GM12878 (cell line): ENCODE data around the gene MRPS16. TPM values are rescaled to one million over a fixed set of nuclear protein-coding genes. Genes with fewer than 3 reads are reported as not detected.

Experiments used
- KLF5 ChIP-seq: fragments of 450-650 bp; IDR thresholded peaks from 2 replicates; pipeline ENCODE4 v1.6.1; 2014; ENCODE audit warnings: mild to moderate bottlenecking; ENCODE audit not compliant: partially characterized antibody
- TAF1 ChIP-seq: IDR thresholded peaks from 2 replicates; pipeline ENCODE4 v1.6.1; 2011; ENCODE audit warnings: mild to moderate bottlenecking, low read depth, low read length, borderline replicate concordance
- polyA plus RNA-seq, 11 experiments: library from polyadenylated mRNA; depleted of rRNA in 4 of 11; unstranded in 6 of 11; stranded (reverse) in 5 of 11; fragments of >200 nt; fragmentation: Nextera tagmentation in 4 of 11; fragmentation: Illumina TruSeq in 1 of 11; extraction: Ambion mirVana in 4 of 11; extraction: Trizol in 1 of 11; gene quantifications; 1 replicate in 1 of 11; 2 replicates in 10 of 11; pipeline versions ENCODE4 v1.2.1 to v1.2.3, GENCODE V29; 2011 to 2016; ENCODE audit warnings: inconsistent platforms in 2 of 11, missing spikeins in 2 of 11, low read depth in 1 of 11
- small RNA-seq: library from RNA; depleted of rRNA; stranded (forward); fragments of <200 nt; gene quantifications from one replicate; pipeline ENCODE3, GENCODE V24; 2014
- total RNA-seq, 4 experiments: library from RNA; depleted of rRNA in 3 of 4; stranded (reverse); fragments of >200 nt in 3 of 4; fragmentation: Illumina TruSeq in 1 of 4; extraction: Trizol in 1 of 4; gene quantifications; 2 replicates each; pipeline versions ENCODE4 v1.2.1 to v1.2.3, GENCODE V29; 2013 to 2021

MRPS16 gene
- total and polyA plus RNA-seq, 10 of the 15 experiments (the other 5 are each of a cell fraction or from before 2014, with no cell fraction given): 43.4 to 285 (median 103) TPM

DNA sequence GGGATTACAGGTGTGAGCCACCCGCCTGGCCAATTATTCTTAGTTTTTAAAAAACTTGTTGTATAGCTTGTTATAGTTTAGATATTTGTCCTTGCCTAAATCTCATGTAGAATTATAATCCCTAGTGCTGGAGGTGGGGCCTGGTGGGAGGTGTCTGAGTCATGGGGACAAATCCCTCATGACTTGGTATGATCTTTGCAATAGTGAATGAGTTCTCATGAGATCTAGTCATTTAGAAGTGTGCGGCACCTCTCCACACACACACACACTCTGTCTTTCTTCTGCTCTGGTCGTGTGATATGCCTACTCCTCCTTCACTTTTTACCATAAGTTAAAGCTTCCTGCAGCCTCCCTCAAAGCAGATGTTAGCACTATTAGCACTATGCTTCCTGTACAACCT is 47.4 kb downstream of the MRPS16 start (continued):
- TF ChIP-seq TAF1 (no peak), KLF5 (no peak)

Small RNA genes within 50 kb of the gene (small RNA-seq; reads per million reads assigned to genes)
- not detected for gene RNU6-833P

Other genes with a start within 250 kb of the MRPS16 start
Only the 7 nearest of the 9 such genes appear.
- 24.9 and 35.0 TPM in 2 replicates for gene P4HA1, start 155.8 kb downstream of the MRPS16 start, total RNA-seq (2014; rRNA removed)
- gene P4HA1, start 155.8 kb downstream of the MRPS16 start, total RNA-seq (2014; rRNA removed; fragmentation: Illumina TruSeq; extraction: Trizol): 37.0 and 37.7 TPM in 2 replicates
- 22.4 and 26.5 TPM in 2 replicates for gene P4HA1, start 155.8 kb downstream of the MRPS16 start, total RNA-seq (2021)
- gene P4HA1, start 155.8 kb downstream of the MRPS16 start, polyA plus RNA-seq (2011; rRNA removed): 160 and 283 TPM in 2 replicates
- 23.3 and 28.2 TPM in 2 replicates for gene P4HA1, start 155.8 kb downstream of the MRPS16 start, polyA plus RNA-seq (2014; fragmentation: Illumina TruSeq; extraction: Trizol)
- 10 to 100 TPM; 15.0 to 17.6 TPM for gene P4HA1, start 155.8 kb downstream of the MRPS16 start, polyA plus RNA-seq (2014; fragmentation: Nextera tagmentation; extraction: Ambion mirVana)
- gene P4HA1, start 155.8 kb downstream of the MRPS16 start, polyA plus RNA-seq (2014; rRNA removed): 13.5 and 16.0 TPM in 2 replicates
- 10 to 100 TPM; 31.4 to 37.4 TPM for gene P4HA1, start 155.8 kb downstream of the MRPS16 start, polyA plus RNA-seq (2016; fragmentation: Nextera tagmentation; extraction: Ambion mirVana)
- gene NUDT13, start 142.2 kb downstream of the MRPS16 start, total RNA-seq (2014; rRNA removed): 1.0 and 1.5 TPM in 2 replicates
- gene NUDT13, start 142.2 kb downstream of the MRPS16 start, total RNA-seq (2014; rRNA removed; fragmentation: Illumina TruSeq; extraction: Trizol): 1.4 and 1.9 TPM in 2 replicates
- 0.72 and 0.88 TPM in 2 replicates for gene NUDT13, start 142.2 kb downstream of the MRPS16 start, total RNA-seq (2021)
- 6.1 and 7.3 TPM in 2 replicates for gene NUDT13, start 142.2 kb downstream of the MRPS16 start, polyA plus RNA-seq (2011; rRNA removed)
- gene NUDT13, start 142.2 kb downstream of the MRPS16 start, polyA plus RNA-seq (2014; fragmentation: Illumina TruSeq; extraction: Trizol): 2.1 and 2.6 TPM in 2 replicates
- gene NUDT13, start 142.2 kb downstream of the MRPS16 start, polyA plus RNA-seq (2014; fragmentation: Nextera tagmentation; extraction: Ambion mirVana): 1 to 10 TPM; 1.5 to 2.6 TPM
- 1.4 and 2.6 TPM in 2 replicates for gene NUDT13, start 142.2 kb downstream of the MRPS16 start, polyA plus RNA-seq (2014; rRNA removed)
- gene NUDT13, start 142.2 kb downstream of the MRPS16 start, polyA plus RNA-seq (2016; fragmentation: Nextera tagmentation; extraction: Ambion mirVana): 1 to 10 TPM; 1.1 to 1.9 TPM
- 45.7 and 51.4 TPM in 2 replicates for gene ECD, start 84.6 kb downstream of the MRPS16 start, total RNA-seq (2014; rRNA removed)
- gene ECD, start 84.6 kb downstream of the MRPS16 start, total RNA-seq (2014; rRNA removed; fragmentation: Illumina TruSeq; extraction: Trizol): 40.4 and 42.3 TPM in 2 replicates
- gene ECD, start 84.6 kb downstream of the MRPS16 start, total RNA-seq (2021): 32.1 and 34.6 TPM in 2 replicates
- gene ECD, start 84.6 kb downstream of the MRPS16 start, polyA plus RNA-seq (2011; rRNA removed): 53.5 and 66.1 TPM in 2 replicates
- 45.8 and 57.8 TPM in 2 replicates for gene ECD, start 84.6 kb downstream of the MRPS16 start, polyA plus RNA-seq (2014; fragmentation: Illumina TruSeq; extraction: Trizol)
- 10 to 100 TPM; 27.3 to 29.9 TPM for gene ECD, start 84.6 kb downstream of the MRPS16 start, polyA plus RNA-seq (2014; fragmentation: Nextera tagmentation; extraction: Ambion mirVana)
- gene ECD, start 84.6 kb downstream of the MRPS16 start, polyA plus RNA-seq (2014; rRNA removed): 33.0 and 33.8 TPM in 2 replicates
- gene ECD, start 84.6 kb downstream of the MRPS16 start, polyA plus RNA-seq (2016; fragmentation: Nextera tagmentation; extraction: Ambion mirVana): 10 to 100 TPM; 59.0 to 61.6 TPM
- gene FAM149B1, start 84.5 kb downstream of the MRPS16 start, total RNA-seq (2014; rRNA removed): 9.7 and 10.7 TPM in 2 replicates
- gene FAM149B1, start 84.5 kb downstream of the MRPS16 start, total RNA-seq (2014; rRNA removed; fragmentation: Illumina TruSeq; extraction: Trizol): 10.7 and 12.0 TPM in 2 replicates
- gene FAM149B1, start 84.5 kb downstream of the MRPS16 start, total RNA-seq (2021): 8.3 and 9.9 TPM in 2 replicates
- 20.9 and 27.8 TPM in 2 replicates for gene FAM149B1, start 84.5 kb downstream of the MRPS16 start, polyA plus RNA-seq (2011; rRNA removed)
- gene FAM149B1, start 84.5 kb downstream of the MRPS16 start, polyA plus RNA-seq (2014; fragmentation: Illumina TruSeq; extraction: Trizol): 13.4 and 19.6 TPM in 2 replicates
- 10 to 100 TPM in 1 of 2 experiments, 1 to 10 TPM in 1; 6.6 to 11.6 TPM for gene FAM149B1, start 84.5 kb downstream of the MRPS16 start, polyA plus RNA-seq (2014; fragmentation: Nextera tagmentation; extraction: Ambion mirVana)
- 9.3 and 9.6 TPM in 2 replicates for gene FAM149B1, start 84.5 kb downstream of the MRPS16 start, polyA plus RNA-seq (2014; rRNA removed)
- gene FAM149B1, start 84.5 kb downstream of the MRPS16 start, polyA plus RNA-seq (2016; fragmentation: Nextera tagmentation; extraction: Ambion mirVana): 10 to 100 TPM; 12.3 to 13.4 TPM
- 50.2 and 51.5 TPM in 2 replicates for gene DNAJC9, start 5.4 kb downstream of the MRPS16 start, total RNA-seq (2014; rRNA removed)
- gene DNAJC9, start 5.4 kb downstream of the MRPS16 start, total RNA-seq (2014; rRNA removed; fragmentation: Illumina TruSeq; extraction: Trizol): 46.3 and 51.2 TPM in 2 replicates
- gene DNAJC9, start 5.4 kb downstream of the MRPS16 start, total RNA-seq (2021): 38.4 and 41.6 TPM in 2 replicates
- 33.6 and 40.6 TPM in 2 replicates for gene DNAJC9, start 5.4 kb downstream of the MRPS16 start, polyA plus RNA-seq (2011; rRNA removed)
- 42.0 and 43.6 TPM in 2 replicates for gene DNAJC9, start 5.4 kb downstream of the MRPS16 start, polyA plus RNA-seq (2014; fragmentation: Illumina TruSeq; extraction: Trizol)
- 10 to 100 TPM; 15.0 to 16.0 TPM for gene DNAJC9, start 5.4 kb downstream of the MRPS16 start, polyA plus RNA-seq (2014; fragmentation: Nextera tagmentation; extraction: Ambion mirVana)
- gene DNAJC9, start 5.4 kb downstream of the MRPS16 start, polyA plus RNA-seq (2014; rRNA removed): 35.7 and 38.2 TPM in 2 replicates
- 10 to 100 TPM; 71.9 to 72.9 TPM for gene DNAJC9, start 5.4 kb downstream of the MRPS16 start, polyA plus RNA-seq (2016; fragmentation: Nextera tagmentation; extraction: Ambion mirVana)
- 0.34 and 0.38 TPM in 2 replicates for gene CFAP70, start 106.2 kb upstream of the MRPS16 start, total RNA-seq (2014; rRNA removed)
- 0.36 and 0.46 TPM in 2 replicates for gene CFAP70, start 106.2 kb upstream of the MRPS16 start, total RNA-seq (2014; rRNA removed; fragmentation: Illumina TruSeq; extraction: Trizol)
- 0.51 and 0.58 TPM in 2 replicates for gene CFAP70, start 106.2 kb upstream of the MRPS16 start, total RNA-seq (2021)
- 0.72 TPM in 2 replicates for gene CFAP70, start 106.2 kb upstream of the MRPS16 start, polyA plus RNA-seq (2011; rRNA removed)
- gene CFAP70, start 106.2 kb upstream of the MRPS16 start, polyA plus RNA-seq (2014; fragmentation: Illumina TruSeq; extraction: Trizol): 0.44 and 0.57 TPM in 2 replicates
- gene CFAP70, start 106.2 kb upstream of the MRPS16 start, polyA plus RNA-seq (2014; fragmentation: Nextera tagmentation; extraction: Ambion mirVana): under 1 TPM; 0.21 to 0.46 TPM
- gene CFAP70, start 106.2 kb upstream of the MRPS16 start, polyA plus RNA-seq (2014; rRNA removed): 0.58 and 1.1 TPM in 2 replicates
- gene CFAP70, start 106.2 kb upstream of the MRPS16 start, polyA plus RNA-seq (2016; fragmentation: Nextera tagmentation; extraction: Ambion mirVana): under 1 TPM; 0.32 to 0.37 TPM
- 93.8 and 100 TPM in 2 replicates for gene ANXA7, start 161.4 kb upstream of the MRPS16 start, total RNA-seq (2014; rRNA removed)
- 101 TPM in 2 replicates for gene ANXA7, start 161.4 kb upstream of the MRPS16 start, total RNA-seq (2014; rRNA removed; fragmentation: Illumina TruSeq; extraction: Trizol)
- gene ANXA7, start 161.4 kb upstream of the MRPS16 start, total RNA-seq (2021): 125 and 128 TPM in 2 replicates
- 98.7 and 112 TPM in 2 replicates for gene ANXA7, start 161.4 kb upstream of the MRPS16 start, polyA plus RNA-seq (2011; rRNA removed)
- 123 and 131 TPM in 2 replicates for gene ANXA7, start 161.4 kb upstream of the MRPS16 start, polyA plus RNA-seq (2014; fragmentation: Illumina TruSeq; extraction: Trizol)
- 10 to 100 TPM; 70.6 to 75.8 TPM for gene ANXA7, start 161.4 kb upstream of the MRPS16 start, polyA plus RNA-seq (2014; fragmentation: Nextera tagmentation; extraction: Ambion mirVana)
- gene ANXA7, start 161.4 kb upstream of the MRPS16 start, polyA plus RNA-seq (2014; rRNA removed): 95.7 and 113 TPM in 2 replicates
- 100 to 1,000 TPM; 177 to 184 TPM for gene ANXA7, start 161.4 kb upstream of the MRPS16 start, polyA plus RNA-seq (2016; fragmentation: Nextera tagmentation; extraction: Ambion mirVana)